ENCODE data around the gene FSTL3.

GRCh38 chr19:661427-662196 is 14.6 kb upstream of the FSTL3 start:
- TF ChIP-seq TCF7L2 (IDR thresholded peaks at IDR 0.05; ENCODE audit: low read depth, low read length) (no peak), CTCF (IDR thresholded peaks at IDR 0.05) (no peak)

Measured in Panc1 (cell line).